GM21825 (cell line): ENCODE data around the gene GXYLT2.
"Not testable (repeated sequence)": the region's sequence is repeated elsewhere in the genome, so short reads cannot be mapped to it uniquely, and the experiment has no call there.

Experiments
- ATAC-seq: cut with Tn5 transposase; IDR thresholded peaks from one replicate; pipeline ENCODE4 v1.9.1; 2021; ENCODE audit warnings: mild to moderate bottlenecking, moderate library complexity; ENCODE audit not compliant: unreplicated experiment

The GXYLT2 gene

DNA sequence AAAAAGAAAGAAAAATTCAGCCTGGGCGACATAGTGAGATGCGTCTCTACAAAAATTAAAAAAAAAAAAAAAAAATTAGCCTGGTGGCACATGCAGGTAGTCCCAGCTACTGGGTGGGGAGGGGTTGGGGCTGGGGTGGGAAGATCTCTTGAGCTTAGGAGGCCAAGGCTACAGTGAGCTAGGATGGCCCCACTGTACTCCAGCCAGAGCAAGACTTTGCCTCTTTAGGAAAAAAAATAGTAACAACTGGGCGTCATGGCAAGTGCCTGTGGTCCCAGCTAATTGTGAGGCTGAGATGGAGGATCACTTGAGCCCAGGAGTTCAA lies 84.8 kb downstream of the GXYLT2 start:
- ATAC-seq, result no peak

- ATAC-seq, result no peak
Measured at GRCh38 chr3:72973031-72973723, 85.3 kb downstream of the GXYLT2 start.

DNA sequence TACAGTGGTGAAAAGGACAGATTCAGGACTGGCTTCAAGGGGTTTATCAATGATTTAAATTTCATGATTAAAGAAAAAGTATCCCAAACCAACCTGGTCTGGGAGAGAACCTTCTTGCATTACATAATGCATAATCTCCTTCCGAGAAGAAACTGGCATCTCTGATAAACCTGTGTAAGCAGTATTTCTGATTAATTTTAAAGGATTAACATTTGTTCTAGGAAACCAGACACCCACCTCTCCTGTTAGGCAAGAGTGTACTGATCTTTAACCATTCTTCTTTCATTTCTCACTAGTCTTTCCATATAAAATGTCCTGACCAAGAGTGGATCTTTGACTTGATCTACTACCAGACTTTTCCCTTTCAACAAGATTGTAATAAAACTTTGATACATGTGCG lies 85.9 kb downstream of the GXYLT2 start:
- no peak for ATAC-seq

DNA sequence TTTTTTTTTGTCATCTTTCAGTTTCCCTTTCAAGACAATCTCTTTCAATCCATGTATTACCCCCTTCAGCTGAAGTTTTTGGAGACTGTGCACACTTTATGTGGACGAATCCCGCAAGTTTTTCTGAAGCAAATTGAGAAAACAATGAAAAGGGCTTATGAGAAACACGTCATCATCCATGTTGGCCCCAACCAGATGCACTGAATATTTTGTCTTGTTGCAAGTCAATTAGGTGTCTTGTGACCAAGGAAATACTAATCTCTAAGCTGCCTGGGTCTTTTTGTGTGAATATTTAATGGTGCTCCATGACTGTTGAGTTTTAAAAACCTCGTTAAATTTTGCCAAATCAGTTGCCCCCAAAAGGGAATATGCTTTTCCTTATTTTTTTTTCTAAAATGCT lies 87.1 kb downstream of the GXYLT2 start:
- ATAC-seq, result no peak

- no peak for ATAC-seq
Measured at GRCh38 chr3:72976281-72976741, 88.5 kb downstream of the GXYLT2 start.

GRCh38 chr3:72977060-72977808 lies 89.4 kb downstream of the GXYLT2 start:
- peak; percentile 58 for ATAC-seq

- ATAC-seq, result no peak
Measured at GRCh38 chr3:72982609-72983366, 94.9 kb downstream of the GXYLT2 start.

DNA sequence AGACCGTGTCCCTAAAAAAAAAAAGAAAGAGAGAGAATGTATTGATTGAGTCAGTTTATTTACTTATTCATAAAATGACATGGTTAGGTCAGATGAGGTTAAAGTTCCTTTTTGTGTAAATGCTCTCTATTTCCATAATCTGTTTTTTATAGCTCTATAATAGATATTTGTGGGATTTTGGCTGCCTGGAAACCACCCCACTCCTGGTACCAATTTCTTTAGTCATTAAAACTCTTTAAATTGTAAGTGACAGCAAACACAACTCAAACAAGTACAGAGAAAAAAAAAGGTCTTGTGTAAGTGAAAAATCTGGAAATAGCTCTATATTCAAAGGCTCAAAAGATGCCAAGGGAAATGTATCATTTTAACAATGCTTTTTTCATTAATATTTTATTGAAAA lies 97.7 kb downstream of the GXYLT2 start:
- no peak for ATAC-seq

DNA sequence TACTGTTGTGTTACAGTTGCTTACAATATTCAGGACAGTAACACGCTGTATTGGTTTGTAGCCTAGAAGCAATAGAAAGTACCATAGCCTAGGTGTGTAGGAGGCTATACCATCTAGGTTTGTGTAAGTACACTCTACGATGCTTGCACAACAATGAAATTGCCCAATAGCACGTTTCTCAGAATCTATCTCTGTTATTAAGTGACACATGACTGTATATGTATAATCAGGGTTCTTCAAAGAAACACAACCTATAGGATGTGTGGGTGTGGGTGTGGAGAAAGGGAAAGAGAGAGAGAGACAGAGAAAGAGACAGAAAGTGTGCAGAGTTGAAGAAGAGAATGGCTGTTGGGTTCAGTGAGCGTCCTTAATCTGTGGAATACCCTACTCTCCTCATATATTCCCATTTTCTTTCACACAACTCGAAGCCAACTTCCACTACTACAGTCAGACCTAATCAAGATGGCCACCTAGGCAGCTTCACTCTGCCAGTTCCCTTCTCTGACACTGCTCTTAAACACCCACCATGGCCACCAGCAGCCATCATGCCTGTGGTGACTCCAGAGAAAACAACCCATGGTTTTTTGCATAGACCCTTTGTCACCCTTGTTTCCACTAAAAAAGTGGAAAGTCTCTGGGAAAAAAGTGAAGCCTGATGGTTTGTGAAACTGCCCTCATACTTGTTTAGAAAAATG lies 103.0 kb downstream of the GXYLT2 start:
- no peak for ATAC-seq

GRCh38 chr3:72991522-72991921 lies 103.7 kb downstream of the GXYLT2 start:
- ATAC-seq, result no peak

DNA sequence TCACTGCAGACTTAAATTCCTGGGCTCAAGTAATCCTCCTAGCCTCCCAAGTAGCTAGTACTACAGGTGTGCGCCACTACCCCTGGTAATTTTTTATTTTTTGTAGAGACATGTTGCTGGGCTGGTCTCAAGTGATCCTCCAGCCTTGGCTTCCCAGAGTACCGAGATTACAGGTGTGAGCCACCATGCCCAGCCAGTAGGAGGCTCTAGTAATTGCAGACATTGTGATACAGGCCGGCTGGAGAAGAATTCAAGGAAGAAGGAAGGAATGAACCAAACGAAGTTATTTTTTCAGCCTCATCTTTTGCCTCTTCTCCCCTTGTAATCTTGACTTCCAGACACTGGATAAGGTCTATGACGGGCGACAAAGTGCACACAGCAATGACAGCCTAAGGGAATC lies 105.5 kb downstream of the GXYLT2 start:
- ATAC-seq, result no peak

GRCh38 chr3:72995337-72995736 lies 107.5 kb downstream of the GXYLT2 start:
- no peak for ATAC-seq

- ATAC-seq, result no peak
Measured at GRCh38 chr3:72996121-72996472, 108.3 kb downstream of the GXYLT2 start.

GRCh38 chr3:72996473-72997333 lies 108.9 kb downstream of the GXYLT2 start, which contains the start of gene PPP4R2:
Gene PPP4R2, plus strand, starts transcription at chr3:72996811. Its CDS starts 227 bp downstream, at chr3:72997038.
- peak; percentile 88 for ATAC-seq

- ATAC-seq, result peak; percentile 1
Measured at GRCh38 chr3:72997421-72997961, 109.6 kb downstream of the GXYLT2 start.

DNA sequence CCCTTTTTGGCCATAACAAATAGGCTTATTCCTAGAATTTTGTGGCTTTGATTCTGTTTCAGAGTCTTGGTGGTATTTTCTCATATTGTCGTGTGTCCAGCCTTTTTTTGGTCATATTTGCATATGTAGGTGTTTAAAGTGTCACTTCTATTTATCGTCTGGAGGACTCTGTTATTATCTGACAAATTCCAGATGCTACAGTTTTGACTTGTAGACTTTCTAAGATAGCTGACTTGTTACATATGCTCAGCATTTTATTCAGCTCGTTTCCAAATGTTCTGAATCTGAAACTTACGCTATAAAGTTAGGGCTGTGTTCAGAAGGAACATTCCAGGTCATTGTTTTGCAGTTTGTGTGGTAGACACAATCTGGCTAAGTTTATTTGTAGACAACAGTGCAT lies 110.6 kb downstream of the GXYLT2 start:
- ATAC-seq, result no peak

GRCh38 chr3:72999951-73000350 lies 112.1 kb downstream of the GXYLT2 start:
- ATAC-seq, result no peak

GRCh38 chr3:73003050-73003449 lies 115.2 kb downstream of the GXYLT2 start:
- ATAC-seq, result not testable (repeated sequence)

DNA sequence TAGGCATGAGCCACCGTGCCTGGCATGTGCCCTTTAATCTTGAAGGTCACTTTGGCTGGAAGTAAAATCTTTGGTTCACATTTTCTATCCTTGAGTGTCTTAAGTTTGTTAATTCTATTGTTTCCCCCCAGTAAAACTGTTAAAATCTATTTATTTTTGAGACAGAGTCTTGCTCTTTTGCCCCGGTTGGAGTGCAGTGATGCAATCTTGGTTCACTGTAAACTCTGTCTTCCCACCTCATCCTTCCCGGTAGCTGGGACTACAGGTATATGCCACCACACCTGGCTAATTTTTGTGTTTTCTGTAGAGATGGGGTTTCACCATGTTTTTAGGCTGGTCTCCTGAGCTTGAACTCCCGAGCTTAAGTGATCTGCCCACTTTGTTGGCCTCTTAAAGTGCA lies 116.5 kb downstream of the GXYLT2 start:
- no peak for ATAC-seq
